Lung microvascular endothelial cell (primary cell): ENCODE measurements around the gene OR5B21. TPM values are rescaled to one million over a fixed set of nuclear protein-coding genes. Genes with fewer than 3 reads are reported as not detected.

Source experiments
- DNase-seq, 2 donors: peaks; one replicate each; pipeline versions ENCODE4 v3.0.0 to v3.0.0-alpha.2; 2010; ENCODE audit warnings: low read depth in 2 of 2
- total RNA-seq: library from RNA; depleted of rRNA; stranded (reverse); fragments of >200 nt; gene quantifications from 2 replicates; pipeline ENCODE4 v1.2.1, GENCODE V29; 2014

The OR5B21 gene
- not detected in 2 replicates for total RNA-seq

- DNase-seq, result no peak
These were observed at the start of gene OR5B21 for GRCh38 chr11:58508005-58508404. Gene OR5B21 (minus strand): TSS chr11:58508105. CDS start chr11:58508105, 0 bp downstream.

GRCh38 chr11:58549644-58550043 lies 41.7 kb upstream of the OR5B21 start:
- DNase-seq, result no peak

GRCh38 chr11:58546841-58547240 lies 38.9 kb upstream of the OR5B21 start:
- no peak for DNase-seq

GRCh38 chr11:58531865-58532341 lies 24.0 kb upstream of the OR5B21 start:
- no peak for DNase-seq

- DNase-seq, result no peak
These were observed 22.3 kb upstream of the OR5B21 start for GRCh38 chr11:58530236-58530635.

GRCh38 chr11:58527429-58527828 lies 19.5 kb upstream of the OR5B21 start:
- DNase-seq, result no peak

- DNase-seq, result peak in 1 of 2 donors; percentile 53
These were observed 18.8 kb upstream of the OR5B21 start for GRCh38 chr11:58526721-58527120.

GRCh38 chr11:58525037-58525614 lies 17.2 kb upstream of the OR5B21 start:
- DNase-seq, result peak in 1 of 2 donors; percentile 16

GRCh38 chr11:58524232-58525036 lies 16.5 kb upstream of the OR5B21 start:
- peak; percentile 79 to 85 for DNase-seq

- DNase-seq, result peak; percentile 72 to 75
These were observed 6.0 kb upstream of the OR5B21 start for GRCh38 chr11:58513747-58514367.

GRCh38 chr11:58511636-58512035 lies 3.7 kb upstream of the OR5B21 start:
- no peak for DNase-seq

- DNase-seq, result no peak
These were observed 1.8 kb upstream of the OR5B21 start for GRCh38 chr11:58509748-58510147.

GRCh38 chr11:58508814-58509213 lies 909 bp upstream of the OR5B21 start:
- DNase-seq, result no peak

- DNase-seq, result no peak
These were observed 550 bp downstream of the OR5B21 start for GRCh38 chr11:58507355-58507754.

GRCh38 chr11:58506935-58507334 lies 970 bp downstream of the OR5B21 start:
- DNase-seq, result no peak

GRCh38 chr11:58505849-58506248 lies 2.1 kb downstream of the OR5B21 start:
- no peak for DNase-seq

- DNase-seq, result no peak
These were observed 3.7 kb downstream of the OR5B21 start for GRCh38 chr11:58504232-58504631.

- DNase-seq, result no peak
These were observed 4.5 kb downstream of the OR5B21 start for GRCh38 chr11:58503361-58503856.

- DNase-seq, result no peak
These were observed 5.9 kb downstream of the OR5B21 start for GRCh38 chr11:58502004-58502403.

- peak in 1 of 2 donors; percentile 35 for DNase-seq
These were observed 9.4 kb downstream of the OR5B21 start for GRCh38 chr11:58498464-58498863.

GRCh38 chr11:58497951-58498350 lies 10.0 kb downstream of the OR5B21 start:
- DNase-seq, result no peak

- no peak for DNase-seq
These were observed 12.0 kb downstream of the OR5B21 start for GRCh38 chr11:58495906-58496305.
